ENCODE measurements around the gene RAB11FIP4. TPM values are rescaled to one million over a fixed set of nuclear protein-coding genes. Genes with fewer than 3 reads are reported as not detected.
A peak's percentile ranks its signal among the peaks of the same experiment; 100 is the strongest.

Gene RAB11FIP4
- total RNA-seq, 1 donor from 2014 or later: 32.4 TPM

- H3K4me1 Mint-ChIP-seq (ENCODE audit: unreplicated experiment): peaks cover 29% of the 10 kb centered on the region
- H3K27ac Mint-ChIP-seq: peak overlapping the region; percentile 52
- H3K27me3 Mint-ChIP-seq: no peaks in the 10 kb centered on the region
Measured at GRCh38 chr17:31449746-31450145, 58.3 kb downstream of the RAB11FIP4 start.

GRCh38 chr17:31452101-31452500 is 60.6 kb downstream of the RAB11FIP4 start:
- DNase-seq (ENCODE audit: extremely low spot score, unreplicated experiment): no peak
- Mint-ChIP-seq H3K27me3 (no peaks in the 10 kb centered on the region), H3K4me1 (ENCODE audit: unreplicated experiment) (peaks cover 35% of the 10 kb centered on the region), H3K36me3 (no peaks in the 10 kb centered on the region), H3K27ac (peak overlapping the region; percentile 92), H3K4me3 (no peak overlapping the region), H3K9me3 (no peaks in the 10 kb centered on the region)
- TF ChIP-seq CTCF (conservative IDR thresholded peaks at IDR 0.05): no peak

More at GRCh38 chr17:31449746-31450145, 58.3 kb downstream of the RAB11FIP4 start:
- DNase-seq (ENCODE audit: extremely low spot score, unreplicated experiment): no peak
- no peak for TF ChIP-seq CTCF (conservative IDR thresholded peaks at IDR 0.05)
- Mint-ChIP-seq H3K36me3 (no peaks in the 10 kb centered on the region), H3K9me3 (no peaks in the 10 kb centered on the region), H3K4me3 (no peak overlapping the region)

GRCh38 chr17:31452561-31453110 is 61.2 kb downstream of the RAB11FIP4 start:
- no peaks in the 10 kb centered on the region for H3K9me3 Mint-ChIP-seq
- no peaks in the 10 kb centered on the region for H3K36me3 Mint-ChIP-seq
- no peak for DNase-seq (ENCODE audit: extremely low spot score, unreplicated experiment)
- no peak for TF ChIP-seq CTCF (conservative IDR thresholded peaks at IDR 0.05)
- H3K4me1 Mint-ChIP-seq (ENCODE audit: unreplicated experiment): peaks cover 35% of the 10 kb centered on the region
- peak overlapping the region; percentile 16 for H3K4me3 Mint-ChIP-seq
- H3K27ac Mint-ChIP-seq: peak overlapping the region; percentile 92
- no peaks in the 10 kb centered on the region for H3K27me3 Mint-ChIP-seq

GRCh38 chr17:31453896-31454295 is 62.4 kb downstream of the RAB11FIP4 start:
- Mint-ChIP-seq H3K27me3 (no peaks in the 10 kb centered on the region), H3K4me3 (no peak overlapping the region), H3K9me3 (no peaks in the 10 kb centered on the region), H3K4me1 (ENCODE audit: unreplicated experiment) (peaks cover 30% of the 10 kb centered on the region), H3K27ac (peak overlapping the region; percentile 59), H3K36me3 (no peaks in the 10 kb centered on the region)
- no peak for DNase-seq (ENCODE audit: extremely low spot score, unreplicated experiment)
- no peak for TF ChIP-seq CTCF (conservative IDR thresholded peaks at IDR 0.05)

- peaks cover 20% of the 10 kb centered on the region for H3K4me1 Mint-ChIP-seq (ENCODE audit: unreplicated experiment)
- DNase-seq (ENCODE audit: extremely low spot score, unreplicated experiment): no peak
- H3K9me3 Mint-ChIP-seq: no peaks in the 10 kb centered on the region
- H3K4me3 Mint-ChIP-seq: no peak overlapping the region
- H3K27me3 Mint-ChIP-seq: no peaks in the 10 kb centered on the region
- TF ChIP-seq CTCF (conservative IDR thresholded peaks at IDR 0.05): no peak
- H3K27ac Mint-ChIP-seq: peak overlapping the region; percentile 62
- H3K36me3 Mint-ChIP-seq: no peaks in the 10 kb centered on the region
Measured at GRCh38 chr17:31456814-31457213, 65.3 kb downstream of the RAB11FIP4 start.
